ENCODE results near the gene ARL4D.

DNA sequence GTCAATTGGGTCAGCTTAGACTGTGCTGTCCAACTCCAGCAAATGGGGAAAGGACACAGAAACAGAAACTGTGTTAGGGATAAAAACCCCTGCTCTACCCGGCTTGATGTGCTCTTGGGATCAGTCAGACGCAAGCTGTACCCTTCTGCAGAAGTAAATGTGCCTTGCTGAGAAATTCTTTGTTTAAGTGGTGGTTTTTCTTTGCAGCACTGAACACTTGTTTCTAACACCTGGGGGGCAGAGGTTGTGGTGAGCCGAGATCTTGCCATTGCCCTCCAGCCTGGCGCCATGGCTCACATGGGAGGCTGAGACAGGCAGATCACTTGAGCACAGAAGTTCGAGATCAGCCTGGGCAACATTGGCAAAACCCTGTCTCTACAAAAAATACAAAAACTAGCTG is 18.5 kb upstream of the ARL4D start:
- TF ChIP-seq, protein P1, sequence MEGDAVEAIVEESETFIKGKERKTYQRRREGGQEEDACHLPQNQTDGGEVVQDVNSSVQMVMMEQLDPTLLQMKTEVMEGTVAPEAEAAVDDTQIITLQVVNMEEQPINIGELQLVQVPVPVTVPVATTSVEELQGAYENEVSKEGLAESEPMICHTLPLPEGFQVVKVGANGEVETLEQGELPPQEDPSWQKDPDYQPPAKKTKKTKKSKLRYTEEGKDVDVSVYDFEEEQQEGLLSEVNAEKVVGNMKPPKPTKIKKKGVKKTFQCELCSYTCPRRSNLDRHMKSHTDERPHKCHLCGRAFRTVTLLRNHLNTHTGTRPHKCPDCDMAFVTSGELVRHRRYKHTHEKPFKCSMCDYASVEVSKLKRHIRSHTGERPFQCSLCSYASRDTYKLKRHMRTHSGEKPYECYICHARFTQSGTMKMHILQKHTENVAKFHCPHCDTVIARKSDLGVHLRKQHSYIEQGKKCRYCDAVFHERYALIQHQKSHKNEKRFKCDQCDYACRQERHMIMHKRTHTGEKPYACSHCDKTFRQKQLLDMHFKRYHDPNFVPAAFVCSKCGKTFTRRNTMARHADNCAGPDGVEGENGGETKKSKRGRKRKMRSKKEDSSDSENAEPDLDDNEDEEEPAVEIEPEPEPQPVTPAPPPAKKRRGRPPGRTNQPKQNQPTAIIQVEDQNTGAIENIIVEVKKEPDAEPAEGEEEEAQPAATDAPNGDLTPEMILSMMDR (IDR thresholded peaks at IDR 0.05), result no peak
- no peak for TF ChIP-seq ZFX (IDR thresholded peaks at IDR 0.05; ENCODE audit: borderline replicate concordance)

Measured in 22Rv1 (cell line).